HCT116 (cell line): ENCODE data around the gene SLC25A30.

ENCODE experiments used
- POLR2AphosphoS5 ChIP-seq: IDR thresholded peaks from 2 replicates; pipeline ENCODE4 v1.6.1; 2011; ENCODE audit warnings: mild to moderate bottlenecking, low read depth, low read length, moderate library complexity
- TF ChIP-seq, protein P1 (sequence below), 3 experiments: fragments of 200-600 bp in 1 of 3; sonication (generic) in 1 of 3; IDR thresholded peaks in 2 of 3; conservative IDR thresholded peaks in 1 of 3; 2 replicates each; pipeline ENCODE4 v1.5.1; 2012 to 2017; ENCODE audit warnings: low read depth in 2 of 3, low read length in 2 of 3, antibody characterized with exemption in 1 of 3, borderline replicate concordance in 1 of 3, control low read depth in 1 of 3, mild to moderate bottlenecking in 1 of 3, mixed read lengths in 1 of 3, mixed run types in 1 of 3, moderate library complexity in 1 of 3; ENCODE audit not compliant: insufficient read depth in 1 of 3
- TF ChIP-seq, protein P2 (sequence below): IDR thresholded peaks from 2 replicates; pipeline ENCODE4 v1.6.1; 2012; ENCODE audit warnings: low read depth

DNA sequence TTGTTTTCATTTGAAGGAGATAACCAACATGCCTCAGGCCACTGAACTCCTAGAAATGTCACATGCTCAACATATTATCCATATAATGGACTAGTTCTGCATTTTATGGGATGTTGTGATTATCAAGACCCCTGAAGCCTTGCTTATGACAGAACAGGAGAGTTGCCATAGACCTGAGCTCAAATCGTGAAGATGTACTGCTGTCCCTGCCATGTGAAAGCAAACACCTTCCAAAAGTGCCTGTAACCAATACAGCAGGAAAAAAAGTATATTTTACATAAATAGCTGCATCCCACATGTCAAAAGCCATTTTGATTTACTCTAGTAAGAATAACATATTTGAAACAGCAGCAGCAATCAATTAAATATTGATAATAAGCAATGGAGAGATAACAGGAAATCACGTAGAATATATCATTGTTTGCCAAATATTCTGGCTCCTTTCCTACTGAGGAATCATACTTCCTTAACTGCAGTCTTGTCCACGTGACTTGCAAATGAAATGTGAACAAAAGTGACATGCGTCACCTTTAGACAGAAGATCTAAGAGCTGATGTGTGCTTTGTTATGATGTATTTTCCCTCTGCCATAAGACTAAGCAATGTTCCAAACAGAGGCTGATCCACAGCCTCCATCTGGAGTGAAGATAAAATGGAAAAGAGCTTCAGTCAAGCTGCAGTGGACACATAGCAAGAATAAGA, 33.5 kb downstream of the SLC25A30 start:
- TF ChIP-seq, protein P1, sequence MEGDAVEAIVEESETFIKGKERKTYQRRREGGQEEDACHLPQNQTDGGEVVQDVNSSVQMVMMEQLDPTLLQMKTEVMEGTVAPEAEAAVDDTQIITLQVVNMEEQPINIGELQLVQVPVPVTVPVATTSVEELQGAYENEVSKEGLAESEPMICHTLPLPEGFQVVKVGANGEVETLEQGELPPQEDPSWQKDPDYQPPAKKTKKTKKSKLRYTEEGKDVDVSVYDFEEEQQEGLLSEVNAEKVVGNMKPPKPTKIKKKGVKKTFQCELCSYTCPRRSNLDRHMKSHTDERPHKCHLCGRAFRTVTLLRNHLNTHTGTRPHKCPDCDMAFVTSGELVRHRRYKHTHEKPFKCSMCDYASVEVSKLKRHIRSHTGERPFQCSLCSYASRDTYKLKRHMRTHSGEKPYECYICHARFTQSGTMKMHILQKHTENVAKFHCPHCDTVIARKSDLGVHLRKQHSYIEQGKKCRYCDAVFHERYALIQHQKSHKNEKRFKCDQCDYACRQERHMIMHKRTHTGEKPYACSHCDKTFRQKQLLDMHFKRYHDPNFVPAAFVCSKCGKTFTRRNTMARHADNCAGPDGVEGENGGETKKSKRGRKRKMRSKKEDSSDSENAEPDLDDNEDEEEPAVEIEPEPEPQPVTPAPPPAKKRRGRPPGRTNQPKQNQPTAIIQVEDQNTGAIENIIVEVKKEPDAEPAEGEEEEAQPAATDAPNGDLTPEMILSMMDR (IDR thresholded peaks at IDR 0.05 in 2 of 3, conservative IDR thresholded peaks at IDR 0.05 in 1 of 3; ENCODE audit: borderline replicate concordance in 1 of 3, insufficient read depth in 1 of 3, low read depth in 2 of 3, low read length in 2 of 3) = no peak
- TF ChIP-seq, protein P2, sequence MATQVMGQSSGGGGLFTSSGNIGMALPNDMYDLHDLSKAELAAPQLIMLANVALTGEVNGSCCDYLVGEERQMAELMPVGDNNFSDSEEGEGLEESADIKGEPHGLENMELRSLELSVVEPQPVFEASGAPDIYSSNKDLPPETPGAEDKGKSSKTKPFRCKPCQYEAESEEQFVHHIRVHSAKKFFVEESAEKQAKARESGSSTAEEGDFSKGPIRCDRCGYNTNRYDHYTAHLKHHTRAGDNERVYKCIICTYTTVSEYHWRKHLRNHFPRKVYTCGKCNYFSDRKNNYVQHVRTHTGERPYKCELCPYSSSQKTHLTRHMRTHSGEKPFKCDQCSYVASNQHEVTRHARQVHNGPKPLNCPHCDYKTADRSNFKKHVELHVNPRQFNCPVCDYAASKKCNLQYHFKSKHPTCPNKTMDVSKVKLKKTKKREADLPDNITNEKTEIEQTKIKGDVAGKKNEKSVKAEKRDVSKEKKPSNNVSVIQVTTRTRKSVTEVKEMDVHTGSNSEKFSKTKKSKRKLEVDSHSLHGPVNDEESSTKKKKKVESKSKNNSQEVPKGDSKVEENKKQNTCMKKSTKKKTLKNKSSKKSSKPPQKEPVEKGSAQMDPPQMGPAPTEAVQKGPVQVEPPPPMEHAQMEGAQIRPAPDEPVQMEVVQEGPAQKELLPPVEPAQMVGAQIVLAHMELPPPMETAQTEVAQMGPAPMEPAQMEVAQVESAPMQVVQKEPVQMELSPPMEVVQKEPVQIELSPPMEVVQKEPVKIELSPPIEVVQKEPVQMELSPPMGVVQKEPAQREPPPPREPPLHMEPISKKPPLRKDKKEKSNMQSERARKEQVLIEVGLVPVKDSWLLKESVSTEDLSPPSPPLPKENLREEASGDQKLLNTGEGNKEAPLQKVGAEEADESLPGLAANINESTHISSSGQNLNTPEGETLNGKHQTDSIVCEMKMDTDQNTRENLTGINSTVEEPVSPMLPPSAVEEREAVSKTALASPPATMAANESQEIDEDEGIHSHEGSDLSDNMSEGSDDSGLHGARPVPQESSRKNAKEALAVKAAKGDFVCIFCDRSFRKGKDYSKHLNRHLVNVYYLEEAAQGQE = no peak
- TF ChIP-seq POLR2AphosphoS5 = no peak
